Lower leg skin (tissue), 3 donors: ENCODE measurements around the gene PRRX2.

Experiments
- POLR2A ChIP-seq, 2 donors: fragments of 450-650 bp; IDR thresholded peaks; one replicate each; pipeline ENCODE4 v1.6.1; 2016 to 2017; ENCODE audit warnings: antibody characterized with exemption in 2 of 2, mild to moderate bottlenecking in 1 of 2, moderate library complexity in 1 of 2
- TF ChIP-seq, protein P1 (sequence below), 3 donors: fragments of 450-650 bp; IDR thresholded peaks; one replicate each; pipeline ENCODE4 v1.5.1; 2016; ENCODE audit warnings: antibody characterized with exemption in 3 of 3, mild to moderate bottlenecking in 3 of 3, moderate library complexity in 2 of 3

DNA sequence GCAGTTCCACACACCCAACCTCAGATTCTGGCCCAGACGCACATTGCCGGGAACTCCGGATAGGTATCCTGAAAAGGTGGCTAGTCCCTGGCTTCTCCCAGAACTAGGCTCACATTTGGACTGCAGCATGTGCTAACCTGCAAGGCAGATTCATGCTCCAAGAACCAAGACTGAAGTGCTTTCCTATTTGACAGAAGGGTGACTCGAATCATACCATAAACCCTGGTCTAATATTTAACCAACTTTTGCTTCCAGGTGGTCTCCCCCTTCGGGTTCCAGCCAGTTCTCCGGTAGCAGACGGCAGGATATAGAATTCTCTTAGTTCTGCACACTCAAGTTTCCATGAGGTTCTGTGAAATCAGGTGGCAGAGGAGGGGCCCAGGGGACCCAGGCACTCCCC is 79.8 kb downstream of the PRRX2 start:
- TF ChIP-seq, protein P1, sequence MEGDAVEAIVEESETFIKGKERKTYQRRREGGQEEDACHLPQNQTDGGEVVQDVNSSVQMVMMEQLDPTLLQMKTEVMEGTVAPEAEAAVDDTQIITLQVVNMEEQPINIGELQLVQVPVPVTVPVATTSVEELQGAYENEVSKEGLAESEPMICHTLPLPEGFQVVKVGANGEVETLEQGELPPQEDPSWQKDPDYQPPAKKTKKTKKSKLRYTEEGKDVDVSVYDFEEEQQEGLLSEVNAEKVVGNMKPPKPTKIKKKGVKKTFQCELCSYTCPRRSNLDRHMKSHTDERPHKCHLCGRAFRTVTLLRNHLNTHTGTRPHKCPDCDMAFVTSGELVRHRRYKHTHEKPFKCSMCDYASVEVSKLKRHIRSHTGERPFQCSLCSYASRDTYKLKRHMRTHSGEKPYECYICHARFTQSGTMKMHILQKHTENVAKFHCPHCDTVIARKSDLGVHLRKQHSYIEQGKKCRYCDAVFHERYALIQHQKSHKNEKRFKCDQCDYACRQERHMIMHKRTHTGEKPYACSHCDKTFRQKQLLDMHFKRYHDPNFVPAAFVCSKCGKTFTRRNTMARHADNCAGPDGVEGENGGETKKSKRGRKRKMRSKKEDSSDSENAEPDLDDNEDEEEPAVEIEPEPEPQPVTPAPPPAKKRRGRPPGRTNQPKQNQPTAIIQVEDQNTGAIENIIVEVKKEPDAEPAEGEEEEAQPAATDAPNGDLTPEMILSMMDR (IDR thresholded peaks at IDR 0.05): no peak
- no peak for TF ChIP-seq POLR2A (IDR thresholded peaks at IDR 0.05)
